Naive thymus-derived CD4-positive, alpha-beta T cell (primary cell): ENCODE results near the gene EFNA2. TPM values are rescaled to one million over a fixed set of nuclear protein-coding genes. Genes with fewer than 3 reads are reported as not detected.

ENCODE experiments used
- ATAC-seq: fragments of 150-1000 bp; cut with Tn5 transposase; 2 replicates; pipeline ENCODE4 v1.10.0; 2021; ENCODE audit warnings: mild to moderate bottlenecking, moderate library complexity
- CTCF ChIA-PET: fragments of 350-600 bp; sonication (Branson Sonifier 250); formaldehyde crosslinking; loops from one replicate; lab custom pipeline; 2021; ENCODE audit warnings: antibody characterized with exemption; lab: Charles Lee
- POLR2A ChIA-PET: fragments of 350-600 bp; sonication (Branson Sonifier 250); formaldehyde crosslinking; loops from one replicate; lab custom pipeline; 2021; ENCODE audit warnings: antibody characterized with exemption, inconsistent platforms; lab: Charles Lee
- DNase-seq, 9 donors: peaks; one replicate each; pipeline versions ENCODE4 v3.0.0 to v3.0.0-alpha.2; 2020 to 2022; ENCODE audit warnings: mixed read lengths in 1 of 9
- H3K27ac ChIP-seq: one replicate; pipeline ENCODE4 v1.7.0; 2013; ENCODE audit warnings: mild to moderate bottlenecking, low read depth, low read length, moderate library complexity
- H3K27me3 ChIP-seq, 2 donors: one replicate each; pipeline ENCODE4 v1.7.0; 2013; ENCODE audit warnings: low read length in 2 of 2, mild to moderate bottlenecking in 2 of 2, moderate library complexity in 2 of 2; ENCODE audit not compliant: control insufficient read depth in 2 of 2, insufficient read depth in 2 of 2
- H3K36me3 ChIP-seq, 3 experiments: 1 replicate in 2 of 3; 2 replicates in 1 of 3; pipeline ENCODE4 v1.7.0; 2013; ENCODE audit warnings: low read length in 3 of 3, mild to moderate bottlenecking in 3 of 3, moderate library complexity in 1 of 3; ENCODE audit not compliant: insufficient read depth in 3 of 3, control insufficient read depth in 2 of 3
- H3K4me1 ChIP-seq, 2 donors: one replicate each; pipeline ENCODE4 v1.7.0; 2013; ENCODE audit warnings: low read length in 2 of 2, mild to moderate bottlenecking in 2 of 2, moderate library complexity in 1 of 2; ENCODE audit not compliant: control insufficient read depth in 2 of 2, insufficient read depth in 2 of 2
- H3K4me3 ChIP-seq: 2 replicates; pipeline ENCODE4 v1.7.0; 2013; ENCODE audit warnings: mild to moderate bottlenecking, low read length
- H3K9me3 ChIP-seq, 3 experiments: 1 replicate in 2 of 3; 2 replicates in 1 of 3; pipeline ENCODE4 v1.7.0; 2013; ENCODE audit warnings: low read length in 3 of 3; ENCODE audit not compliant: control insufficient read depth in 2 of 3
- H3K27ac Mint-ChIP-seq, 9 donors: one replicate each; pipeline ENCODE4 v1.8.0; 2020 to 2022; ENCODE audit warnings: mixed read lengths in 9 of 9, mild to moderate bottlenecking in 8 of 9, moderate library complexity in 5 of 9, inconsistent platforms in 2 of 9
- H3K27me3 Mint-ChIP-seq, 5 donors: one replicate each; pipeline ENCODE4 v1.8.0; 2021 to 2022; ENCODE audit warnings: mixed read lengths in 5 of 5, mild to moderate bottlenecking in 1 of 5
- H3K36me3 Mint-ChIP-seq, 5 donors: one replicate each; pipeline ENCODE4 v1.8.0; 2020 to 2022; ENCODE audit warnings: mixed read lengths in 5 of 5, mild to moderate bottlenecking in 3 of 5, inconsistent platforms in 1 of 5
- H3K4me1 Mint-ChIP-seq, 7 donors: one replicate each; pipeline ENCODE4 v1.8.0; 2020 to 2022; ENCODE audit warnings: mixed read lengths in 7 of 7, mild to moderate bottlenecking in 3 of 7, inconsistent platforms in 1 of 7
- H3K4me3 Mint-ChIP-seq, 10 donors: one replicate each; pipeline ENCODE4 v1.8.0; 2020 to 2022; ENCODE audit warnings: mild to moderate bottlenecking in 10 of 10, mixed read lengths in 10 of 10, moderate library complexity in 6 of 10, inconsistent platforms in 2 of 10
- H3K9me3 Mint-ChIP-seq, 11 donors: one replicate each; pipeline ENCODE4 v1.8.0; 2020 to 2022; ENCODE audit warnings: mixed read lengths in 11 of 11, mild to moderate bottlenecking in 4 of 11, inconsistent platforms in 1 of 11, moderate library complexity in 1 of 11
- intact Hi-C, 2 donors: fragments of 100-400 bp; cut with micrococcal nuclease; formaldehyde crosslinking; loops; one replicate each; pipeline ENCODE4 v1.15.1; 2023
- polyA plus RNA-seq, 2 donors: library from polyadenylated mRNA; unstranded; fragments of 300-500 nt; fragmentation: Illumina TruSeq; gene quantifications; one replicate each; pipeline ENCODE4 v1.2.3, GENCODE V29; 2021
- total RNA-seq, 6 experiments: library from RNA in 5 of 6; stranded (reverse) in 5 of 6; gene quantifications; 1 replicate in 5 of 6; 2 replicates in 1 of 6; pipeline ENCODE4 v1.2.3 and lab custom pipeline; 2021 to 2026

The EFNA2 gene
- total and polyA plus RNA-seq, 7 experiments from 2014 or later, result not detected

GRCh38 chr19:1278074-1278473, 7.6 kb upstream of the EFNA2 start:
- H3K27ac Mint-ChIP-seq, result peak overlapping the region in 5 of 9 donors; percentile 13 to 72 (median 59)
- ATAC-seq (no peak), DNase-seq (no peak)
- Histone ChIP-seq H3K4me3 (no peak overlapping the region), H3K9me3 (no peaks in the 10 kb centered on the region), H3K27ac (no peak overlapping the region), H3K27me3 (no peaks in the 10 kb centered on the region), H3K36me3 (peaks cover 14 to 48% (median 20%) of the 10 kb centered on the region in 3 experiments), H3K4me1 (peaks cover 23 to 34% of the 10 kb centered on the region in 2 donors)
- POLR2A ChIA-PET, result interaction anchor here (0.6 to 1.2 kb wide), 2 partner anchors 9 to 57 kb away, joined by 4 to 7 read pairs; partner anchors contain the start of gene CIRBP
- CTCF ChIA-PET, result interaction anchor here (1.0 kb wide), 1 partner anchor 94 kb away, joined by 4 read pairs; no protein-coding TSS in a partner anchor
- H3K4me3 Mint-ChIP-seq, result peak overlapping the region in 3 of 10 donors; percentile 25 to 74 (median 60)
- peaks cover 21 to 39% (median 27%) of the 10 kb centered on the region in 7 donors for H3K4me1 Mint-ChIP-seq
- peaks cover 0 to 3% (median 0%) of the 10 kb centered on the region in 11 donors for H3K9me3 Mint-ChIP-seq
- peaks cover 0 to 24% (median 10%) of the 10 kb centered on the region in 5 donors for H3K36me3 Mint-ChIP-seq
- H3K27me3 Mint-ChIP-seq, result peaks cover 0 to 3% (median 0%) of the 10 kb centered on the region in 5 donors
- intact Hi-C loops, result loop anchor here (2.0 to 5.0 kb wide), 3 partner anchors 74 to 314 kb away; partner anchors contain the start of gene MBD3 (in 1 of the 2)

DNA sequence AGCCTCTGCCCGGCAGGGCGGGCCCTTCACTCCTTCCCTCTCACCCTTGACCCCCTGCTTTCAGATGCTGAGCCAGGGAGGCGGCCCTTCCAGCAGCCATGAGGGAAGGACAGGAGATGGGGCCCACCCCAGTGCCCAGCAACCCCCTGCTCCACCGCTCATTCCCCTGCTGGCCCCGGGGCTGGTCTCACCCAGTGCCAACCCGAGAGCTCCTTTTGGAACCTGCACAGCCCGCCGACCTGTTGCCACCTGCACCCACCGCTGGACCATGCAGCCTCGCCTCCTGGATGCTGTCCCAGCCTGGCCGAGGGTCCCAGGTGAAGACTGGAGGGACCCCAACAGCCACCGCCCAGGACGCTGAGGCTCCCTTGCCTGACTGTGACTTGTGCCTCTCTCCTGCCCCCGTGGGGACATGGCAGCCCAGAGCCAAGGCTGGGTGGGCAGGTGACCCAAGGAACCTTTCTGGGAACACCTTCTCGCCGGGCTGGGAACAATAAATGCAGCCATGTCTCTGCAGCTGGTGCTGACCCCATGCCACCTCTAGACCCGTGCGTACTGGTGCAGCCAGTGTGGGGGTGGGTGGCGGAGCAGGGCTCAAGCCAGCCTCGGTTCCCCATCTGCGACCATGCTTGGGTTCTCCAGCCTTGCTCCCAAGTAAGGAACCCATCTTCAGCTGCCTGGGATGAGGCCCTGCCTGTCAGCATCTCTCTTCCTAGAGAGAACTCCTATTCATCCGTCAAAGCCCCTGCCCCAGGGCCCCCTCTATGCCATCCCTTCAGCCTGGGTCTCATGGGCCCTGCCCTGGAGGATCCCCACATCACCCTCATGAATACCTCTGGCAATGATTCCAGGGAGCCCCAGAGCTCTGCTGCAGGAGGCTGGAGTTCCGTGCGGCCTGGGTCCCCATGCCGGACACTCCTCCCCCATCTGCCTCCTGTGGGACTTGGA, 6.7 kb upstream of the EFNA2 start:
- Histone ChIP-seq H3K4me1 (peaks cover 14 to 25% of the 10 kb centered on the region in 2 donors), H3K27ac (no peak overlapping the region), H3K27me3 (no peaks in the 10 kb centered on the region), H3K4me3 (no peak overlapping the region), H3K36me3 (peaks cover 6 to 39% (median 11%) of the 10 kb centered on the region in 3 experiments), H3K9me3 (no peaks in the 10 kb centered on the region)
- Mint-ChIP-seq H3K4me1 (peaks cover 15 to 30% (median 20%) of the 10 kb centered on the region in 7 donors), H3K36me3 (peaks cover 0 to 16% (median 3%) of the 10 kb centered on the region in 5 donors), H3K27ac (peak overlapping the region in 4 of 9 donors; percentile 5 to 90 (median 68)), H3K4me3 (no peak overlapping the region), H3K27me3 (peaks cover 0 to 5% (median under 1%) of the 10 kb centered on the region in 5 donors), H3K9me3 (peaks cover 0 to 2% (median 0%) of the 10 kb centered on the region in 11 donors)
- intact Hi-C loops, result loop anchor here (1.0 to 5.0 kb wide), 5 partner anchors 73 to 313 kb away; partner anchors contain the start of genes MBD3 (in 1 of the 2) and NDUFS7 (in 1 of the 2)
- POLR2A ChIA-PET, result interaction anchor here (0.6 to 2.2 kb wide), 3 partner anchors 10 to 1059 kb away, joined by 3 to 16 read pairs (median 4); partner anchors contain the start of gene CIRBP
- DNase-seq (no peak), ATAC-seq (no peak)
- CTCF ChIA-PET, result interaction anchor here (0.8 to 1.1 kb wide), 4 partner anchors 35 to 102 kb away, joined by 3 to 4 read pairs (median 4); no protein-coding TSS in a partner anchor

GRCh38 chr19:1279782-1280341, 5.8 kb upstream of the EFNA2 start:
- intact Hi-C loops, result loop anchor here (1.0 to 5.0 kb wide), 5 partner anchors 72 to 312 kb away; partner anchors contain the start of genes MBD3 (in 1 of the 2) and NDUFS7 (in 1 of the 2)
- peaks cover 0 to 3% of the 10 kb centered on the region in 2 donors for H3K27me3 ChIP-seq
- peaks cover 6 to 17% of the 10 kb centered on the region in 2 donors for H3K4me1 ChIP-seq
- peaks cover 15 to 28% (median 20%) of the 10 kb centered on the region in 7 donors for H3K4me1 Mint-ChIP-seq
- H3K27ac Mint-ChIP-seq, result peak overlapping the region in 7 of 9 donors; percentile 43 to 90 (median 76)
- no peak for ATAC-seq
- H3K4me3 ChIP-seq, result no peak overlapping the region
- H3K36me3 ChIP-seq, result peaks cover 0 to 30% (median 2%) of the 10 kb centered on the region in 3 experiments
- POLR2A ChIA-PET, result interaction anchor here (0.6 to 2.2 kb wide), 2 partner anchors 10 to 1058 kb away, joined by 3 to 16 read pairs; partner anchors contain the start of gene CIRBP
- peaks cover 0 to 15% (median 3%) of the 10 kb centered on the region in 5 donors for H3K36me3 Mint-ChIP-seq
- H3K27ac ChIP-seq, result no peak overlapping the region
- H3K9me3 ChIP-seq, result no peaks in the 10 kb centered on the region
- H3K27me3 Mint-ChIP-seq, result peaks cover 9 to 14% (median 9%) of the 10 kb centered on the region in 5 donors
- peak; percentile 59 to 84 (median 73) for DNase-seq
- H3K9me3 Mint-ChIP-seq, result peaks cover 0 to 2% (median 0%) of the 10 kb centered on the region in 11 donors
- CTCF ChIA-PET, result interaction anchor here (0.8 to 1.1 kb wide), 4 partner anchors 11 to 101 kb away, joined by 3 to 4 read pairs (median 4); partner anchors contain the start of gene CIRBP
- peak overlapping the region in 4 of 10 donors; percentile 32 to 77 (median 48) for H3K4me3 Mint-ChIP-seq

DNA sequence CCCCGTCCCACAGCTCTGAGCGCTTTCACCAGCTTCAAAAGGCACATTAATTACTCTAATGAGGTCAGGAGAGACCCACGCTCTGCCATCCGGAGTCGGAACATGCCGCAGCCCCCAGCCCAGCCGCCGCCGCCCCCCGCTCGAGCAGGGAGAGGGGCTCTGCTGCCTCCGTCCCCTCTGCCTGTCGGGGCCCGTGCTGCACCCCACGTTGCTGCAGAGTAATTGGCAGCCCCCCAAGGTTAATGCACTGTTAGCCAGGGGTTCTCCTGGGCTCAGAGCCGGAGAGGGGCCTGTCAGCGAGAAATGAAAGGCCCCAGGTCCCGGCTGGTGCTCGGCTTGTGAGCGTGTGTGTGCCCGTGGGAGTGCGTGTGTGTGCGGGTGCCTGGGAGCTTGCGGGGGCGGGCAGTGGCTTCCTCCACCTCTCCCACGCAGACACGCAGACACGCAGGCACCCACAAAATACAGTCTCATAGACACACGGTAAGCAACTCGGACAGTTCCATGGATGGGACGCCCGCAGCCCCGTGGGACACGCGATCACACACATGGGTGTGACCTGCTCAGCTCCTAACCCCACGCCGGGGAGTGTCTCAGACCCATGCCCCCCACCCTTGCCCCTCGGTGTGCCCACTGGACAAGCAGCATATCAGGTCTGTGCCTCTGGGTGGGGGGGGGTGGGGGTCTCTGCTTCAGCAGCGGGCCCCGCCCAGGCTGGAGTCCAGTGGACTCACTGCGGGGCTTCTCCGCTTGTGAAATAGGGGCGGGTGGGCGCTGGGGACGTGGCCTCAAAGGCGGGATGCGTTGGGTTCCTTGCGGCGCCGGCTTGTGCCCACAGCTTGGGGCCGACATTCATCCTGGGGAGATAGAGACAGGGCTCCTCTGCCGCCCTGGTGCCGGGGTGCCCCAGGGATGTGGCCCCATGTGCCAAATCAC, 4.8 kb upstream of the EFNA2 start:
- H3K4me3 Mint-ChIP-seq, result peak overlapping the region in 1 of 10 donors; percentile 17
- H3K27me3 Mint-ChIP-seq, result peaks cover 12 to 19% (median 14%) of the 10 kb centered on the region in 5 donors
- Histone ChIP-seq H3K27ac (no peak overlapping the region), H3K9me3 (no peaks in the 10 kb centered on the region), H3K4me1 (peaks cover 4 to 13% of the 10 kb centered on the region in 2 donors), H3K4me3 (no peak overlapping the region), H3K36me3 (peaks cover 0 to 28% (median 0%) of the 10 kb centered on the region in 3 experiments), H3K27me3 (peaks cover 0 to 3% of the 10 kb centered on the region in 2 donors)
- ChIA-PET POLR2A (interaction anchor here (2.2 kb wide), 1 partner anchor 12 kb away, joined by 16 read pairs; the partner anchor contains the start of gene CIRBP), CTCF (interaction anchor here (0.7 kb wide), 1 partner anchor 295 kb away, joined by 3 read pairs; no protein-coding TSS in a partner anchor)
- peaks cover 15 to 30% (median 20%) of the 10 kb centered on the region in 7 donors for H3K4me1 Mint-ChIP-seq
- DNase-seq (no peak), ATAC-seq (no peak)
- H3K27ac Mint-ChIP-seq, result peak overlapping the region in 1 of 9 donors; percentile 51
- intact Hi-C loops, result no loop called here
- peaks cover 0 to 15% (median 3%) of the 10 kb centered on the region in 5 donors for H3K36me3 Mint-ChIP-seq
- peaks cover 0 to 2% (median 0%) of the 10 kb centered on the region in 11 donors for H3K9me3 Mint-ChIP-seq

DNA sequence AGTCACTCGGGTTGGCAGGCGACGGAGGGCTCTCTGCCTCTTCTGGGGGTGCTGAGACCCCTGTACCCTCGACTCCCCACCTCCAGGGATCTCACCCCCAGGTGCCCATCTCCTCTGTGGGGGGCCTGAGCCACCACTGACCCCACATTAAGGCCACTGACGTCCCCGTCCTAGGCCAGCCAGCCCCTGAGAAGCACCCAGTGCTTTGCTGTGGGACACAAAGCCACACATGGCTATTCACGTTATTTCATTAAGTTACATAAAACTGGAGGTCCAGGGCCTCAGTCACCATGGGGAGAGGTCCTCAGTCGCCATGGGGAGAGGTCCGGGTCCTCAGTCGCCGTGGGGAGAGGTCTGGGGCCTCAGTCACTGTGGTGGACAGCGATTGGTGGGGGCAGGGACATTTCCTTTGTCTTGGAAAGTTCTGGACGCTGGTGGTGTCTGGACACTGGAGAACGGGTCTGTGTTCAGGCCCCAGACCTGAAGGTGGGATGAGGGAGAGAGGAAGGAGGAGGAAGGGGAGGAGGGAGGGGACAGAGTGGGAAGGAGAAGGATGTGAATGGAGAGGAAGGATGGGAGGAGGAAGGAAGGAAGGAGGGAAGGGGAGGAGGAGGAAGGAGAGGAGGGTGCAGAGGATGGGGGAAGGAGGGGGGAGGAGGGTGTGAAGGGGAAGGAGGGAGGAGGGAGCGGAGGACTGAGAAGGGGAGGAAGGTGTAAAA, 3.9 kb upstream of the EFNA2 start:
- POLR2A ChIA-PET, result interaction anchor here (0.6 kb wide), 1 partner anchor 103 kb away, joined by 3 read pairs; no protein-coding TSS in a partner anchor
- Histone ChIP-seq H3K27ac (no peak overlapping the region), H3K36me3 (peaks cover 0 to 28% (median 0%) of the 10 kb centered on the region in 3 experiments), H3K4me3 (no peak overlapping the region), H3K4me1 (peaks cover 0 to 8% of the 10 kb centered on the region in 2 donors), H3K27me3 (peaks cover 0 to 3% of the 10 kb centered on the region in 2 donors), H3K9me3 (no peaks in the 10 kb centered on the region)
- Mint-ChIP-seq H3K4me3 (no peak overlapping the region), H3K36me3 (peaks cover 0 to 15% (median 3%) of the 10 kb centered on the region in 5 donors), H3K27ac (peak overlapping the region in 1 of 9 donors; percentile 48), H3K4me1 (peaks cover 11 to 29% (median 17%) of the 10 kb centered on the region in 7 donors), H3K27me3 (peaks cover 12 to 23% (median 18%) of the 10 kb centered on the region in 5 donors), H3K9me3 (peaks cover 0 to 2% (median 0%) of the 10 kb centered on the region in 11 donors)
- DNase-seq (no peak), ATAC-seq (no peak)
- CTCF ChIA-PET, result no interaction called here
- intact Hi-C loops, result no loop called here
